Measurements from ENCODE around the gene ARMC7.

GRCh38 chr17:75086496-75087181, 23.1 kb upstream of the ARMC7 start:
- TF ChIP-seq CTCF (IDR thresholded peaks at IDR 0.05 in 2 of 3, conservative IDR thresholded peaks at IDR 0.05 in 1 of 3; ENCODE audit: borderline replicate concordance in 1 of 3, insufficient read depth in 1 of 3, low read depth in 2 of 3, low read length in 2 of 3), result no peak
- no peak; the same call in 1 of the 2 replicates for TF ChIP-seq POLR2AphosphoS5 (IDR thresholded peaks at IDR 0.05; ENCODE audit: low read depth, low read length)

Measured in HCT116 (cell line).